Ishikawa (cell line): Measurements from ENCODE around the gene AIM2.

ENCODE experiments used
- CEBPB ChIP-seq: IDR thresholded peaks from 2 replicates; pipeline ENCODE4 v1.6.1; 2012
- CREB1 ChIP-seq: IDR thresholded peaks from 2 replicates; pipeline ENCODE4 v1.6.1; 2012; ENCODE audit warnings: low read depth
- EGR1 ChIP-seq: IDR thresholded peaks from 2 replicates; pipeline ENCODE4 v1.6.1; 2012
- EP300 ChIP-seq: IDR thresholded peaks from 2 replicates; pipeline ENCODE4 v1.6.1; 2012; ENCODE audit warnings: borderline replicate concordance
- MAX ChIP-seq: IDR thresholded peaks from 2 replicates; pipeline ENCODE4 v1.6.1; 2012
- NFIC ChIP-seq: IDR thresholded peaks from 2 replicates; pipeline ENCODE4 v1.6.1; 2012
- REST ChIP-seq: IDR thresholded peaks from 2 replicates; pipeline ENCODE4 v1.6.1; 2012; ENCODE audit warnings: low read depth, mild to moderate bottlenecking
- TAF1 ChIP-seq: IDR thresholded peaks from 2 replicates; pipeline ENCODE4 v1.6.1; 2012; ENCODE audit warnings: low read depth, mild to moderate bottlenecking
- TCF12 ChIP-seq: IDR thresholded peaks from 2 replicates; pipeline ENCODE4 v1.6.1; 2012; ENCODE audit warnings: low read depth
- USF1 ChIP-seq: IDR thresholded peaks from 2 replicates; pipeline ENCODE4 v1.6.1; 2012
- YY1 ChIP-seq: IDR thresholded peaks from 2 replicates; pipeline ENCODE4 v1.6.1; 2012; ENCODE audit warnings: low read depth

GRCh38 chr1:159068886-159069285 is 7.7 kb downstream of the AIM2 start:
- TF ChIP-seq EP300 (no peak), USF1 (no peak), TCF12 (no peak), TAF1 (no peak), MAX (no peak), CREB1 (no peak), CEBPB (no peak), NFIC (no peak), EGR1 (no peak), YY1 (no peak), REST (no peak)
